H1 (cell line): ENCODE data around the gene TMEM54. TPM values are rescaled to one million over a fixed set of nuclear protein-coding genes. Genes with fewer than 3 reads are reported as not detected.

Experiments used
- CTCF ChIA-PET: fragments of 300-600 bp; sonication (Branson Sonifier 250); formaldehyde crosslinking; loops from one replicate; lab custom pipeline; 2021; ENCODE audit not compliant: partially characterized antibody; lab: Charles Lee
- POLR2A ChIA-PET: fragments of 300-600 bp; sonication (Branson Sonifier 250); formaldehyde crosslinking; loops from one replicate; lab custom pipeline; 2021; ENCODE audit warnings: inconsistent platforms; ENCODE audit not compliant: partially characterized antibody; lab: Charles Lee
- DNase-seq, 2 experiments: peaks; one replicate each; pipeline versions ENCODE4 v3.0.0 to v3.0.0-alpha.2; 2010 to 2022; ENCODE audit warnings: low spot score in 2 of 2, low read depth in 1 of 2, mixed read lengths in 1 of 2
- FAIRE-seq: peaks from 2 replicates; lab custom pipeline; 2011; peaks lifted over from hg19 to GRCh38; lab: Jason Lieb, UNC
- H2AFZ ChIP-seq: 2 replicates; pipeline ENCODE4 v1.8.1; 2012; ENCODE audit warnings: low read length, inconsistent platforms
- H2AK5ac ChIP-seq: 2 replicates; pipeline ENCODE4 v1.6.1; 2013; ENCODE audit warnings: low read depth, low read length
- H2BK120ac ChIP-seq: replicated peaks from 2 replicates; pipeline ENCODE3; 2013; ENCODE audit warnings: low read depth, low read length, inconsistent platforms
- H2BK12ac ChIP-seq: 2 replicates; pipeline ENCODE4 v1.6.1; 2013; ENCODE audit warnings: low read depth, low read length
- H2BK15ac ChIP-seq: 2 replicates; pipeline ENCODE4 v1.6.1; 2013; ENCODE audit warnings: low read length
- H2BK20ac ChIP-seq: 2 replicates; pipeline ENCODE4 v1.6.1; 2013; ENCODE audit warnings: low read length
- H2BK5ac ChIP-seq: 2 replicates; pipeline ENCODE4 v1.6.1; 2013; ENCODE audit warnings: low read depth, low read length
- H3K14ac ChIP-seq: 2 replicates; pipeline ENCODE4 v1.6.1; 2013; ENCODE audit warnings: inconsistent platforms; ENCODE audit not compliant: insufficient read length
- H3K18ac ChIP-seq: 2 replicates; pipeline ENCODE4 v1.6.1; 2013; ENCODE audit warnings: low read length; ENCODE audit errors: extremely low read depth
- H3K23ac ChIP-seq: 2 replicates; pipeline ENCODE4 v1.6.1; 2013; ENCODE audit warnings: inconsistent platforms; ENCODE audit not compliant: insufficient read length
- H3K23me2 ChIP-seq: 2 replicates; pipeline ENCODE4 v1.6.1; 2013; ENCODE audit warnings: low read depth, low read length
- H3K27ac ChIP-seq: 2 replicates; pipeline ENCODE4 v1.6.1; 2011; ENCODE audit warnings: low read depth, low read length, inconsistent platforms
- H3K27me3 ChIP-seq, 4 experiments: replicated peaks in 1 of 4; 1 replicate in 1 of 4; 2 replicates in 3 of 4; pipeline versions ENCODE4 v1.6.1 to v1.8.1; 2011 to 2013; ENCODE audit warnings: low read length in 3 of 4, mild to moderate bottlenecking in 3 of 4, inconsistent platforms in 2 of 4, mixed read lengths in 2 of 4, moderate library complexity in 1 of 4; ENCODE audit not compliant: control insufficient read depth in 3 of 4, insufficient read depth in 3 of 4; ENCODE audit errors: extremely low read depth in 1 of 4
- H3K36me3 ChIP-seq, 4 experiments: 2 replicates each; pipeline versions ENCODE4 v1.6.1 to v1.8.1; 2011 to 2013; ENCODE audit warnings: mild to moderate bottlenecking in 4 of 4, low read length in 3 of 4, moderate library complexity in 2 of 4, control low read depth in 1 of 4, inconsistent platforms in 1 of 4; ENCODE audit not compliant: insufficient read depth in 4 of 4, control insufficient read depth in 2 of 4
- H3K4ac ChIP-seq: replicated peaks from 2 replicates; pipeline ENCODE3; 2013; ENCODE audit warnings: low read length, low read depth, mixed read lengths, inconsistent platforms; ENCODE audit not compliant: insufficient read length
- H3K4me1 ChIP-seq, 4 experiments: replicated peaks in 1 of 4; 1 replicate in 1 of 4; 2 replicates in 3 of 4; pipeline versions ENCODE4 v1.6.1 to v1.8.1; 2011 to 2013; ENCODE audit warnings: low read length in 3 of 4, inconsistent platforms in 2 of 4, mixed read lengths in 1 of 4; ENCODE audit not compliant: insufficient read depth in 4 of 4, control insufficient read depth in 3 of 4
- H3K4me2 ChIP-seq, 2 experiments: 2 replicates each; pipeline versions ENCODE4 v1.6.1 to v1.8.1; 2011 to 2013; ENCODE audit warnings: low read depth in 2 of 2, low read length in 2 of 2, control low read depth in 1 of 2, inconsistent platforms in 1 of 2, mild to moderate bottlenecking in 1 of 2; ENCODE audit not compliant: insufficient read depth in 1 of 2
- H3K4me3 ChIP-seq, 4 experiments: fragments of 200-600, 300-600 bp in 1 of 4; sonication (generic), shearing (Covaris generic), sonication (Bioruptor Twin) in 1 of 4; 2 replicates each; pipeline versions ENCODE4 v1.5.1 to v1.8.1; 2011 to 2016; ENCODE audit warnings: low read length in 4 of 4, low read depth in 3 of 4, control low read depth in 2 of 4, inconsistent platforms in 2 of 4, mild to moderate bottlenecking in 2 of 4, mixed read lengths in 1 of 4, moderate library complexity in 1 of 4; ENCODE audit not compliant: insufficient read depth in 2 of 4; ENCODE audit errors: extremely low read depth in 1 of 4
- H3K56ac ChIP-seq: replicated peaks from 2 replicates; pipeline ENCODE3; 2013; ENCODE audit warnings: low read depth, mild to moderate bottlenecking, mixed read lengths, low read length, inconsistent platforms; ENCODE audit not compliant: insufficient read length
- H3K79me1 ChIP-seq: 2 replicates; pipeline ENCODE4 v1.6.1; 2013; ENCODE audit warnings: low read depth, low read length, control low read depth
- H3K79me2 ChIP-seq, 2 experiments: 2 replicates each; pipeline versions ENCODE4 v1.6.1 to v1.8.1; 2012 to 2013; ENCODE audit warnings: low read length in 2 of 2, mild to moderate bottlenecking in 2 of 2, inconsistent platforms in 1 of 2; ENCODE audit not compliant: insufficient read depth in 2 of 2, control insufficient read depth in 1 of 2
- H3K9ac ChIP-seq, 4 experiments: replicated peaks in 1 of 4; 1 replicate in 1 of 4; 2 replicates in 3 of 4; pipeline versions ENCODE4 v1.6.1 to v1.8.1; 2011 to 2013; ENCODE audit warnings: low read depth in 3 of 4, low read length in 3 of 4, control low read depth in 2 of 4, mild to moderate bottlenecking in 2 of 4, moderate library complexity in 2 of 4, inconsistent platforms in 1 of 4; ENCODE audit errors: extremely low read depth in 1 of 4
- H3K9me3 ChIP-seq, 2 experiments: 2 replicates each; pipeline versions ENCODE4 v1.6.1 to v1.8.1; 2012 to 2013; ENCODE audit warnings: mild to moderate bottlenecking in 2 of 2, moderate library complexity in 2 of 2, control low read depth in 1 of 2, inconsistent platforms in 1 of 2, low read depth in 1 of 2, low read length in 1 of 2, mixed read lengths in 1 of 2; ENCODE audit not compliant: insufficient read depth in 2 of 2
- H4K20me1 ChIP-seq, 2 experiments: replicated peaks in 1 of 2; 2 replicates each; pipeline versions ENCODE3 to v1.8.1; 2011 to 2013; ENCODE audit warnings: inconsistent platforms in 2 of 2, low read length in 2 of 2, mild to moderate bottlenecking in 1 of 2; ENCODE audit not compliant: insufficient read depth in 2 of 2, control insufficient read depth in 1 of 2
- H4K5ac ChIP-seq: 2 replicates; pipeline ENCODE4 v1.6.1; 2013; ENCODE audit warnings: low read length, low read depth, mixed read lengths, inconsistent platforms; ENCODE audit not compliant: insufficient read length
- H4K8ac ChIP-seq: 2 replicates; pipeline ENCODE4 v1.8.0; 2013; ENCODE audit warnings: mild to moderate bottlenecking, moderate library complexity, low read length, inconsistent platforms; ENCODE audit not compliant: insufficient read depth; ENCODE audit errors: extremely low read depth
- H4K91ac ChIP-seq: replicated peaks from 2 replicates; pipeline ENCODE3; 2013; ENCODE audit warnings: low read length, mixed read lengths, inconsistent platforms; ENCODE audit not compliant: insufficient read length
- NRF1 ChIP-seq: IDR thresholded peaks from 2 replicates; pipeline ENCODE4 v1.6.1; 2011; ENCODE audit warnings: mild to moderate bottlenecking, low read depth, low read length, improper control_type of control experiment
- RXRA ChIP-seq: IDR thresholded peaks from 2 replicates; pipeline ENCODE4 v1.6.1; 2011; ENCODE audit warnings: low read depth, mild to moderate bottlenecking, low read length, moderate library complexity; ENCODE audit not compliant: insufficient read depth
- SIRT6 ChIP-seq: IDR thresholded peaks from one replicate; pipeline ENCODE4 v1.7.1; 2012; ENCODE audit warnings: low read length, inconsistent platforms
- TAF1 ChIP-seq: IDR thresholded peaks from 2 replicates; pipeline ENCODE4 v1.6.1; 2011; ENCODE audit warnings: mild to moderate bottlenecking, low read depth, low read length
- WGBS, 2 experiments: shearing (Covaris generic) in 1 of 2; methylation state at CpG; one replicate each; pipeline versions ENCODE4 v1.1.6 to v1.1.7; 2013 to 2015; ENCODE audit warnings: low lambda C conversion rate in 2 of 2, mixed read lengths in 2 of 2, inconsistent platforms in 1 of 2, low coverage in 1 of 2, missing lambda C conversion rate in 1 of 2; ENCODE audit not compliant: insufficient replicate concordance in 2 of 2, insufficient coverage in 1 of 2, insufficient read length in 1 of 2; ENCODE audit errors: extremely low coverage in 1 of 2, missing lambda C conversion rate in 1 of 2; 5-methylcytosine and 5-hydroxymethylcytosine counted together
- polyA plus RNA-seq, 7 experiments: library from polyadenylated mRNA; depleted of rRNA in 3 of 7; stranded (reverse) in 5 of 7; unstranded in 2 of 7; fragments of >200 nt in 5 of 7; fragments of 200-250 nt in 2 of 7; gene quantifications; 1 replicate in 5 of 7; 2 replicates in 1 of 7; 4 replicates in 1 of 7; pipeline versions ENCODE4 v1.2.1 to v1.2.3, GENCODE V29; 2011 to 2013; ENCODE audit warnings: missing spikeins in 2 of 7, mixed read lengths in 2 of 7
- total RNA-seq: library from RNA; stranded (reverse); fragmentation: NEBNext Ultra II Directional; extraction: Animal tissue kit (Norgen Biotek cat#: 25700); gene quantifications from 2 replicates; pipeline ENCODE4 v1.2.1, GENCODE V29; 2021

The TMEM54 gene
- total and polyA plus RNA-seq, 2 of the 8 experiments (the other 6 are each of a cell fraction or from before 2014, with no cell fraction given), result 9.5 to 58.7 TPM

- Histone ChIP-seq H3K79me2 (no peaks in the 10 kb centered on the region), H2BK5ac (no peak overlapping the region), H3K27ac (no peak overlapping the region), H3K4ac (no peak overlapping the region), H2AFZ (no peak overlapping the region), H2BK15ac (no peak overlapping the region), H3K56ac (no peak overlapping the region), H3K4me2 (no peak overlapping the region), H3K9me3 (no peaks in the 10 kb centered on the region), H3K23ac (no peak overlapping the region), H4K20me1 (peaks cover 0 to 2% of the 10 kb centered on the region in 2 experiments), H4K91ac (no peak overlapping the region), H2AK5ac (no peak overlapping the region), H3K4me3 (no peak overlapping the region), H2BK12ac (no peak overlapping the region), H3K27me3 (no peaks in the 10 kb centered on the region), H3K9ac (no peak overlapping the region), H2BK120ac (no peak overlapping the region), H4K8ac (no peak overlapping the region), H3K14ac (no peak overlapping the region), H3K79me1 (no peaks in the 10 kb centered on the region), H3K18ac (no peak overlapping the region), H2BK20ac (no peak overlapping the region), H4K5ac (no peak overlapping the region), H3K36me3 (peaks cover 0 to 18% (median under 1%) of the 10 kb centered on the region in 4 experiments; a peak in 3 of 8 replicates), H3K23me2 (no peaks in the 10 kb centered on the region), H3K4me1 (no peaks in the 10 kb centered on the region)
- POLR2A ChIA-PET, result interaction anchor here (0.6 to 1.7 kb wide), 7 partner anchors 11 to 216 kb away, joined by 3 to 6 read pairs (median 3); no protein-coding TSS in a partner anchor
- CTCF ChIA-PET, result interaction anchor here (0.6 to 1.9 kb wide), 5 partner anchors 10 to 442 kb away, joined by 3 to 8 read pairs (median 6); no protein-coding TSS in a partner anchor
- no peak for DNase-seq
- WGBS, 2 experiments, result 93% methylated on average over 3 of the region's 3 CpGs; no CpG with 5 or more reads in 1 of the 2 experiments
- FAIRE-seq, result no peak
- TF ChIP-seq RXRA, result no peak
- no peak for TF ChIP-seq SIRT6
- TF ChIP-seq TAF1, result no peak
- TF ChIP-seq NRF1, result no peak
Observed at GRCh38 chr1:32861904-32862695, 39.1 kb downstream of the TMEM54 start.
